ENCODE data around the gene TMEM184A. TPM values are rescaled to one million over a fixed set of nuclear protein-coding genes. Genes with fewer than 3 reads are reported as not detected.
A peak's percentile ranks its signal among the peaks of the same experiment; 100 is the strongest.

TMEM184A gene
- total and polyA plus RNA-seq, 2 of the 4 experiments (the other 2 are of a cell fraction): 0.36 to 1.9 TPM

GRCh38 chr7:1529383-1530116 lies 26.5 kb downstream of the TMEM184A start:
- ChIA-PET CTCF (no interaction called here), POLR2A (ENCODE audit: unreplicated experiment) (no interaction called here)
- no peak for ATAC-seq (ENCODE audit: low read depth)
- Histone ChIP-seq H3K27ac (ENCODE audit: insufficient read depth, low read length) (no peak overlapping the region), H3K4me2 (ENCODE audit: low read depth, low read length) (no peak overlapping the region), H3K4me3 (ENCODE audit: insufficient read depth, low read depth, low read length) (no peak overlapping the region), H2BK5ac (ENCODE audit: low read depth, low read length, poor library complexity, severe bottlenecking) (no peak overlapping the region), H2AK5ac (ENCODE audit: low read depth, low read length) (peak overlapping the region; percentile 66; the same call in 1 of the 2 replicates), H4K8ac (ENCODE audit: low read depth in 2 of 2, low read length in 2 of 2) (peak overlapping the region in 1 of 2 experiments; percentile 37; a peak in 1 of 4 replicates), H4K20me1 (ENCODE audit: insufficient read depth, low read length) (peaks cover 31% of the 10 kb centered on the region), H4K5ac (ENCODE audit: low read depth, low read length) (no peak overlapping the region), H2BK20ac (ENCODE audit: low read depth, low read length) (no peak overlapping the region), H2BK120ac (ENCODE audit: low read depth, low read length) (no peak overlapping the region), H3K18ac (ENCODE audit: low read depth, low read length) (no peak overlapping the region), H3K27me3 (ENCODE audit: control insufficient read depth, insufficient read depth, low read length) (no peaks in the 10 kb centered on the region), H3K9ac (ENCODE audit: low read depth, low read length) (no peak overlapping the region), H3K79me1 (ENCODE audit: low read depth in 1 of 2, low read length in 2 of 2) (peaks cover 0 to 28% of the 10 kb centered on the region in 2 experiments; a peak in 2 of 4 replicates), H2BK15ac (ENCODE audit: low read depth, low read length) (no peak overlapping the region; the same call in 2 of the 3 replicates), H3K23ac (ENCODE audit: low read depth, low read length) (no peak overlapping the region), H2AK9ac (replicated peaks; ENCODE audit: low read depth, low read length, poor library complexity) (no peak overlapping the region), H3K56ac (ENCODE audit: extremely low read depth, insufficient read depth, low read length) (no peak overlapping the region), H3K9me3 (ENCODE audit: control insufficient read depth, insufficient read depth, low read length) (no peaks in the 10 kb centered on the region), H3K9me1 (ENCODE audit: insufficient read depth, low read length) (peaks cover 7% of the 10 kb centered on the region; the same call in 1 of the 2 replicates), H4K91ac (ENCODE audit: insufficient read depth, low read depth, low read length) (no peak overlapping the region), H2AFZ (replicated peaks; ENCODE audit: low read length, poor library complexity) (peak overlapping the region; percentile 56), H3K14ac (replicated peaks; ENCODE audit: low read depth, low read length) (no peak overlapping the region), H3K4ac (ENCODE audit: low read depth, low read length) (peak overlapping the region; percentile 44), H3K36me3 (ENCODE audit: control insufficient read depth, insufficient read depth, low read length) (no peaks in the 10 kb centered on the region), H3K4me1 (ENCODE audit: control insufficient read depth, insufficient read depth, low read length) (peaks cover 26% of the 10 kb centered on the region)
- no peak for DNase-seq
- WGBS, 2 experiments (ENCODE audit: extremely low coverage in 2 of 2, insufficient read length in 1 of 2): 72% methylated on average over 8 of the region's 21 CpGs; no CpG with 5 or more reads in 1 of the 2 experiments
- intact Hi-C loops (cut with micrococcal nuclease): no loop called here
- no TSS peak for BruUV-seq (replicated peaks)
- in situ Hi-C loops (cut with MboI; ENCODE audit: low sequenced_read_pairs): no loop called here
- dilution Hi-C loops (cut with HindIII; ENCODE audit: low sequenced_read_pairs, unreplicated experiment): no loop called here
- TF ChIP-seq ELK1 (IDR thresholded peaks at IDR 0.05; ENCODE audit: borderline replicate concordance, low read depth, low read length): no peak
- no peak for TF ChIP-seq POLR2A (IDR thresholded peaks at IDR 0.05; ENCODE audit: low read depth, low read length)
- TF ChIP-seq MXI1 (IDR thresholded peaks at IDR 0.05; ENCODE audit: borderline replicate concordance, low read depth, low read length): no peak
- no peak for TF ChIP-seq RFX5 (IDR thresholded peaks at IDR 0.05; ENCODE audit: low read depth, low read length)
- TF ChIP-seq RAD21 (IDR thresholded peaks at IDR 0.05; ENCODE audit: low read length): no peak
- TF ChIP-seq NFE2L2 (IDR thresholded peaks at IDR 0.05; ENCODE audit: low read depth, low read length): no peak
- TF ChIP-seq MAZ (IDR thresholded peaks at IDR 0.05; ENCODE audit: borderline replicate concordance, low read depth, low read length): no peak
- TF ChIP-seq BHLHE40 (IDR thresholded peaks at IDR 0.05; ENCODE audit: low read depth, low read length): no peak
- TF ChIP-seq CHD1 (IDR thresholded peaks at IDR 0.05; ENCODE audit: low read depth, low read length): no peak
- TF ChIP-seq, protein P1, sequence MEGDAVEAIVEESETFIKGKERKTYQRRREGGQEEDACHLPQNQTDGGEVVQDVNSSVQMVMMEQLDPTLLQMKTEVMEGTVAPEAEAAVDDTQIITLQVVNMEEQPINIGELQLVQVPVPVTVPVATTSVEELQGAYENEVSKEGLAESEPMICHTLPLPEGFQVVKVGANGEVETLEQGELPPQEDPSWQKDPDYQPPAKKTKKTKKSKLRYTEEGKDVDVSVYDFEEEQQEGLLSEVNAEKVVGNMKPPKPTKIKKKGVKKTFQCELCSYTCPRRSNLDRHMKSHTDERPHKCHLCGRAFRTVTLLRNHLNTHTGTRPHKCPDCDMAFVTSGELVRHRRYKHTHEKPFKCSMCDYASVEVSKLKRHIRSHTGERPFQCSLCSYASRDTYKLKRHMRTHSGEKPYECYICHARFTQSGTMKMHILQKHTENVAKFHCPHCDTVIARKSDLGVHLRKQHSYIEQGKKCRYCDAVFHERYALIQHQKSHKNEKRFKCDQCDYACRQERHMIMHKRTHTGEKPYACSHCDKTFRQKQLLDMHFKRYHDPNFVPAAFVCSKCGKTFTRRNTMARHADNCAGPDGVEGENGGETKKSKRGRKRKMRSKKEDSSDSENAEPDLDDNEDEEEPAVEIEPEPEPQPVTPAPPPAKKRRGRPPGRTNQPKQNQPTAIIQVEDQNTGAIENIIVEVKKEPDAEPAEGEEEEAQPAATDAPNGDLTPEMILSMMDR (conservative IDR thresholded peaks at IDR 0.05; ENCODE audit: low read depth, low read length): no peak
- no peak for TF ChIP-seq RCOR1 (IDR thresholded peaks at IDR 0.05; ENCODE audit: insufficient replicate concordance, low read length)
- no peak for TF ChIP-seq MAFK (IDR thresholded peaks at IDR 0.05; ENCODE audit: low read depth, low read length)
- TF ChIP-seq SMC3 (IDR thresholded peaks at IDR 0.05; ENCODE audit: low read depth, low read length): no peak
- no peak for TF ChIP-seq USF2 (IDR thresholded peaks at IDR 0.05; ENCODE audit: low read depth, low read length)
- TF ChIP-seq FOS (IDR thresholded peaks at IDR 0.05; ENCODE audit: low read depth, low read length): no peak
